Aorta (tissue), 5 donors: ENCODE results near the gene AGAP1. TPM values are rescaled to one million over a fixed set of nuclear protein-coding genes. Genes with fewer than 3 reads are reported as not detected.

Experiments used
- ATAC-seq: fragments of 200-7000 bp; cut with Tn5 transposase; one replicate; pipeline ENCODE4 v1.9.1; 2022; ENCODE audit warnings: moderate library complexity; ENCODE audit not compliant: low FRiP score
- DNase-seq, 2 donors: peaks; one replicate each; pipeline ENCODE4 v3.0.0-alpha.2; 2020
- H3K27ac ChIP-seq, 2 donors: one replicate each; pipeline ENCODE4 v1.5.1; 2013; ENCODE audit warnings: low read length in 2 of 2, mild to moderate bottlenecking in 2 of 2, moderate library complexity in 2 of 2, control low read depth in 1 of 2, inconsistent platforms in 1 of 2, low read depth in 1 of 2
- H3K27me3 ChIP-seq, 2 donors: one replicate each; pipeline ENCODE4 v1.6.1; 2013; ENCODE audit warnings: control low read depth in 1 of 2, low read length in 1 of 2, mild to moderate bottlenecking in 1 of 2, moderate library complexity in 1 of 2; ENCODE audit not compliant: insufficient read depth in 2 of 2, control insufficient read depth in 1 of 2
- H3K36me3 ChIP-seq, 2 donors: one replicate each; pipeline ENCODE4 v1.6.1; 2013; ENCODE audit warnings: control low read depth in 1 of 2, low read length in 1 of 2, mild to moderate bottlenecking in 1 of 2; ENCODE audit not compliant: insufficient read depth in 2 of 2, control insufficient read depth in 1 of 2
- H3K4me1 ChIP-seq, 2 donors: one replicate each; pipeline ENCODE4 v1.6.1; 2013; ENCODE audit warnings: low read length in 2 of 2, control low read depth in 1 of 2, mild to moderate bottlenecking in 1 of 2, moderate library complexity in 1 of 2; ENCODE audit not compliant: insufficient read depth in 2 of 2, control insufficient read depth in 1 of 2
- H3K4me3 ChIP-seq, 2 donors: one replicate each; pipeline ENCODE4 v1.5.1; 2013; ENCODE audit warnings: low read length in 2 of 2, control low read depth in 1 of 2, mild to moderate bottlenecking in 1 of 2
- H3K9me3 ChIP-seq: one replicate; pipeline ENCODE4 v1.6.1; 2013; ENCODE audit warnings: mild to moderate bottlenecking, low read length; ENCODE audit not compliant: control insufficient read depth
- WGBS, 2 donors: extraction: QIAGEN DNeasy Blood & Tissue Kit; methylation state at CpG; one replicate each; pipeline ENCODE4 v1.1.7; 2013; 5-methylcytosine and 5-hydroxymethylcytosine counted together
- intact Hi-C, 2 donors: fragments of 100-400 bp; cut with DNase I; formaldehyde crosslinking; loops; one replicate each; pipeline versions ENCODE4 v1.14.2 to v1.15.0; 2022
- polyA plus RNA-seq, 2 donors: library from polyadenylated mRNA; stranded (reverse); fragments of 200-250 nt; gene quantifications; one replicate each; pipeline ENCODE4 v1.2.3, GENCODE V29; 2013
- total RNA-seq, 2 donors: library from RNA; stranded (reverse); fragmentation: NEBNext Ultra II Directional; extraction: Animal tissue kit (Norgen Biotek cat#: 25700); gene quantifications; one replicate each; pipeline ENCODE4 v1.2.1, GENCODE V29; 2021
- donor health status: healthy with polysubstance abuse.
- donor health status: Bipolar disorder and iron deficiency.
- donor health status: DM: no; HTN: no; CAD: no.
- donor health status: DM: no; HTN: no; CAD: no.
- donor health status: DM: yes; HTN: yes; CAD: no.

The AGAP1 gene
- total and polyA plus RNA-seq, 4 donors: 3.0 to 32.7 (median 12.7) TPM

DNA sequence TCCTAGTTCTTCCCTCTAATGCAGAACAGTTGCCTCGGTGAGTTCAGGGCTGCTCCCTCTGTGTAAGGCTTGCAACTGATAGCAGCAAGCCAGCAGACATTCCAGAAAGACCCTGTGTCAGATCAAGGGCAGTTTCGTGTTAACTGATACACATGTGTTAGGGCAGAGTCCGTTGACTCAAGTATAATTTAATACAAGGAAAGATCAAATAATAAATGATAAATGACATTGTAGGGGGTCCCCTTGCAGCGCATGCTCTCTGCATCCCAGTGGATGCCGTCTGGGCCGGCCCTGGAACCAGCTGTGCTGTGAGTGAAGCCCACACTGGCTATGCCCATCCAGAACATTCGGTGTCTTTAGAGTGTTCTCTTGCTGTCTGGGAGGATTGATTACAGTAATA is 180.3 kb downstream of the AGAP1 start:
- DNase-seq (no peak), ATAC-seq (no peak)
- Histone ChIP-seq H3K4me1 (no peaks in the 10 kb centered on the region), H3K27me3 (no peaks in the 10 kb centered on the region), H3K27ac (no peak overlapping the region), H3K36me3 (no peaks in the 10 kb centered on the region), H3K4me3 (no peak overlapping the region), H3K9me3 (no peaks in the 10 kb centered on the region)
- WGBS, 2 donors: 82 to 83% methylated on average over 7 of the region's 7 CpGs
- intact Hi-C loops: no loop called here

DNA sequence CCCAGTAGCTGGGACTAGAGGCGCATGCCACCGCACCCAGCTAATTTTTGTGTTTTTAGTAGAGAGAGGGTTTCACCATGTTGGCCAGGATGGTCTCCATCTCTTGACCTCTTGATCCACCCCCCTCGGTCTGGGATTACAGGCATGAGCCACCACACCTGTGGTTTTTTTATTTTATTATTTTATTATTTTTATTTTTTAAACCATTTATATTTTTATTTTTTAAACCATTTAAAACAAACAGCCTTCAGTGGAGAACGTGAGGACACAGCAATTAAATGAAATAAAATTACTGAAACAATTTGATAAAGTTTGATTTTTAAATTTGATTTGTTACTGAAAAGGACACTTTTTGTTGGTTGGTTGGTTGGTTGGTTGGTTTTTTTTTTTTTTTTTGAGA is 181.0 kb downstream of the AGAP1 start:
- ATAC-seq (no peak), DNase-seq (no peak)
- Histone ChIP-seq H3K4me3 (no peak overlapping the region), H3K36me3 (no peaks in the 10 kb centered on the region), H3K9me3 (no peaks in the 10 kb centered on the region), H3K4me1 (no peaks in the 10 kb centered on the region), H3K27me3 (no peaks in the 10 kb centered on the region), H3K27ac (no peak overlapping the region)
- intact Hi-C loops: no loop called here
- WGBS, 2 donors: 95 to 100% methylated on average over 4 of the region's 4 CpGs

DNA sequence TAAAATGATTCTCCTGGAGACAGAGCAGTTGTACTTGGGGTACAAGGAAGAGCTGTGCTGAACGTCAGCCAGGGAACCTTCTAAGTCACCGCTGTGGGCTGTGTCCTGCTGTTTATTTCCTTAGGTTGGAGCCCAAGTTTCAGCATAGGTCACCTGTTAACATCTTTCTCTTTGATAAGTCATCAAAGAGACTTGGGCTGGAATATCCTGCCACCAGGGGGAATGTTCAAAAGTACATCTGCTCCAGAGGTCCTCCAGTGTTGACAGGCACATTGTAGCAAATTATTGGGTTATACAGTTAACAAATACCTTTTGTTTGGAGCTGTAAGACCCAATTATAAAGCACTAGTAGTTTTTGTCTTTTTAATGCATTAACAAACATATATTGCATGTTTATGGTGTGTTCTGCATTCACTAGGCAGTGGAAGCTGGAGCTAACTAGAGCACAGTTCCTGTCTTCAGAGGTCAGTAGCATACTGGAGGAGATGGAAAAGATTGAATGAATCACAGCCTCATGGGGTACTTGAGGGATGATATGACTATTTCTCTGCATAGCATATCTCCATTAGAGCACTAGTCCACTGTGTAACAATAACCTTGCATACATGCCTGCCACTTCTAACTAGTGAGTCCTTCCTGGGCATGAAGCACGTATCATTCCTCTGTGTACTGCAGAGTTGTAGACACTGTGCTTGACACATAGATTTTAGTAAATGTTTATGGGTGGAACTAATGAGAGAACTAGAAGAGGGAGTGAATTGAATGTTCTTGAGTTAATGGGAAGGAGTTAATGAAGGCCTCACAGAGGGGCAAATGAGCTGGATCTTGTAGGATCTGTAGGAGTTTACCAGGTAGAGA is 182.1 kb downstream of the AGAP1 start:
- Histone ChIP-seq H3K27me3 (no peaks in the 10 kb centered on the region), H3K36me3 (no peaks in the 10 kb centered on the region), H3K4me1 (no peaks in the 10 kb centered on the region), H3K4me3 (no peak overlapping the region), H3K9me3 (no peaks in the 10 kb centered on the region), H3K27ac (no peak overlapping the region)
- intact Hi-C loops: no loop called here
- DNase-seq: no peak
- WGBS, 2 donors: 91 to 100% methylated on average over 3 of the region's 3 CpGs
- ATAC-seq: no peak

DNA sequence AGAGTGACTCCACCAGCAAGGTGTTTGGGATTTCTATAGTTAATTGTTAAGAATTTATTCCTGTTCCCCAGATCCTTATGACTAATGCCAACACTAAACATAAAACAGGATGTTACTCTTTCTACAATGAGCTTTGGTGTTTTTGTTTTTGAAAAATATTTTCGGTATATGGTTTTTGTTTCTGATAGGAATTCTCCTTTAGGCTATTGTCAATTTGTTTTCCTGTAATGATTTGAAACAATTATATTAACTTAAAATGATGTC is 182.6 kb downstream of the AGAP1 start:
- Histone ChIP-seq H3K27ac (no peak overlapping the region), H3K27me3 (no peaks in the 10 kb centered on the region), H3K36me3 (no peaks in the 10 kb centered on the region), H3K4me3 (no peak overlapping the region), H3K4me1 (no peaks in the 10 kb centered on the region), H3K9me3 (no peaks in the 10 kb centered on the region)
- intact Hi-C loops: no loop called here
- DNase-seq (no peak), ATAC-seq (no peak)
- WGBS, 2 donors: 92 to 98% methylated on average over 1 of the region's 1 CpG

GRCh38 chr2:235677276-235677788 is 183.5 kb downstream of the AGAP1 start:
- H3K27me3 ChIP-seq: no peaks in the 10 kb centered on the region
- H3K4me3 ChIP-seq: no peak overlapping the region
- WGBS, 2 donors: 94 to 96% methylated on average over 16 of the region's 16 CpGs
- DNase-seq (no peak), ATAC-seq (no peak)
- H3K4me1 ChIP-seq: no peaks in the 10 kb centered on the region
- intact Hi-C loops: no loop called here
- no peaks in the 10 kb centered on the region for H3K9me3 ChIP-seq
- no peaks in the 10 kb centered on the region for H3K36me3 ChIP-seq
- no peak overlapping the region for H3K27ac ChIP-seq

DNA sequence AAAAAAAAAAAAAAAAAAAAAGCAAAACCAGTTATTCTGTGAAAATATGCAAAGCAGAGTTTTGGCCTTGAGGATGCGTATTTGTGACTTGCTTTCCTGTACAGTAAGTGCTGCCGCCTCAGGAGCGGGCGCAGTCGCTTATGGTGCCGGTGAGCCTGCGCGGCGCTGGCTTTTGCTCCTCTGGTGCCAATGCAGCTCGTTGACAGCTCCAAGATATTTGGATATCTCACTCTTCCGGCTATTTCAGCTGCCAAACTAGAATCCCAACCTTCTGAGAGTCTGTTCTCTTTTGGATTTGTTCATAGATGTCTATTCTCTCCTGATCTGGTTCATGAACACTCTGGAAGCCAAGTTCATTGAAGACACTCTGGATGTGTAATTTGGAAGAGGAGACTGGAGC is 184.1 kb downstream of the AGAP1 start:
- Histone ChIP-seq H3K27ac (no peak overlapping the region), H3K9me3 (no peaks in the 10 kb centered on the region), H3K4me3 (no peak overlapping the region), H3K27me3 (no peaks in the 10 kb centered on the region), H3K36me3 (no peaks in the 10 kb centered on the region), H3K4me1 (no peaks in the 10 kb centered on the region)
- ATAC-seq (no peak), DNase-seq (no peak)
- 96 to 97% methylated on average over 11 of the region's 11 CpGs for WGBS, 2 donors
- intact Hi-C loops: no loop called here

DNA sequence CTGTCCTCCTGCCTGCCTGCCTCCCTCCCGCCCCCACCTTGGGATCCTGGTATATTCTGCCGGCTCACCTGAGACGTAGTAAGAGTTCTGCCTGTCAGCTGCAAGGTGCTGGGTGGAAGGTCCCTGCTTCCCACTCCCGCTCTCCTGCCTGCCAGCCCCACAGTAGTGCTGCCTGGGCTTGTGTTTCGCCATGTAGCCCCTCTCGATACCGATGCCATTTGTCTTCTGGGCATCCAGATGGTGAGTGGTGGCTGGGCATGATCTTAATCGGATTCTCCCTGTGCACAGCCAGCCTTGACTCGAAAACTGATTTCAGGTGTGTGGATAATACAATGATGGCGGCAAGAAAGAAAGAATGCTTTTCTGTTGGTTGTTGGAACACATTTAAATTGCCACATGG is 184.9 kb downstream of the AGAP1 start:
- Histone ChIP-seq H3K36me3 (no peaks in the 10 kb centered on the region), H3K4me1 (no peaks in the 10 kb centered on the region), H3K27ac (no peak overlapping the region), H3K27me3 (no peaks in the 10 kb centered on the region), H3K9me3 (no peaks in the 10 kb centered on the region), H3K4me3 (no peak overlapping the region)
- ATAC-seq (no peak), DNase-seq (no peak)
- WGBS, 2 donors: 87 to 94% methylated on average over 10 of the region's 10 CpGs
- intact Hi-C loops: no loop called here

GRCh38 chr2:235679471-235679870 is 185.6 kb downstream of the AGAP1 start:
- no peaks in the 10 kb centered on the region for H3K27me3 ChIP-seq
- H3K4me1 ChIP-seq: no peaks in the 10 kb centered on the region
- H3K36me3 ChIP-seq: no peaks in the 10 kb centered on the region
- DNase-seq (no peak), ATAC-seq (no peak)
- no peaks in the 10 kb centered on the region for H3K9me3 ChIP-seq
- intact Hi-C loops: no loop called here
- no peak overlapping the region for H3K4me3 ChIP-seq
- no peak overlapping the region for H3K27ac ChIP-seq
- WGBS, 2 donors: 19 to 23% methylated on average over 5 of the region's 5 CpGs

DNA sequence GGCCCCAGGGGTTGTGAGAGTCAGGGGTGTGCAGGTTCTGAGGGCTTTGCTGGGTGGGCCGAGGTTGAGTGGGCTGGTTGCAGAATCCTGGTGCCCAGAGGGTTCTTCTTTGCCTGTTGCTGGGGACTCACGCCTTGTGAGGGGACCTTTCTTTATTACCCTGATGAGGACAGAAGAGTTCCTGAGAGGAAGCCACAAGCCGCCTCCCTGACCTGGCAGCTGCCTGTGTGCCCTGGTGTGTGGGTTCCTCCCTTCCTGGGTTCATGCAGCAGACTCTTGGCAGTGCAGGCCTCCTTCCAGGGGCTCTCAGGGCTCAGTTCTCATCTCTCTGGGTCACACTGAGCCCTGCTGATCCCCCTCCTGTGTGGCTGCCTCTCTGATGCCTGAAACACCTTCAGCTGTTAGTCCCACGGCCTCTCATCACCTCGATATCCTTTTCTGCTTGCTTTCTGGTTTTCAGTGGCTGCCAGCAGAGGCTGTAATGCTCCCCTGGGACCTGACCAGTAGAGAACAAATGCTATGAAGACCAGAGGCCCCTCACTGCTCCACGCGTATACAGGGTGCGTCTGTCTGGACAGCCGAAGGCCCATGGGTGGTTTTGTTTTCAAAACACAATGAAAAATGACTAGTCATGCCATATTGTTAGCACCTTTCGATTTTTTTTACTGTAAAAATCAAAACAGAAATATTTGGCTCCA is 191.3 kb downstream of the AGAP1 start:
- 84 to 86% methylated on average over 10 of the region's 10 CpGs for WGBS, 2 donors
- Histone ChIP-seq H3K27ac (no peak overlapping the region), H3K9me3 (no peaks in the 10 kb centered on the region), H3K4me1 (no peaks in the 10 kb centered on the region), H3K4me3 (no peak overlapping the region), H3K36me3 (no peaks in the 10 kb centered on the region), H3K27me3 (no peaks in the 10 kb centered on the region)
- intact Hi-C loops: no loop called here
- no peak for ATAC-seq
- DNase-seq: no peak
